Measurements from ENCODE around the gene CXCR4.
"Not testable (repeated sequence)": the region's sequence is repeated elsewhere in the genome, so short reads cannot be mapped to it uniquely, and the experiment has no call there.

Gene CXCR4

DNA sequence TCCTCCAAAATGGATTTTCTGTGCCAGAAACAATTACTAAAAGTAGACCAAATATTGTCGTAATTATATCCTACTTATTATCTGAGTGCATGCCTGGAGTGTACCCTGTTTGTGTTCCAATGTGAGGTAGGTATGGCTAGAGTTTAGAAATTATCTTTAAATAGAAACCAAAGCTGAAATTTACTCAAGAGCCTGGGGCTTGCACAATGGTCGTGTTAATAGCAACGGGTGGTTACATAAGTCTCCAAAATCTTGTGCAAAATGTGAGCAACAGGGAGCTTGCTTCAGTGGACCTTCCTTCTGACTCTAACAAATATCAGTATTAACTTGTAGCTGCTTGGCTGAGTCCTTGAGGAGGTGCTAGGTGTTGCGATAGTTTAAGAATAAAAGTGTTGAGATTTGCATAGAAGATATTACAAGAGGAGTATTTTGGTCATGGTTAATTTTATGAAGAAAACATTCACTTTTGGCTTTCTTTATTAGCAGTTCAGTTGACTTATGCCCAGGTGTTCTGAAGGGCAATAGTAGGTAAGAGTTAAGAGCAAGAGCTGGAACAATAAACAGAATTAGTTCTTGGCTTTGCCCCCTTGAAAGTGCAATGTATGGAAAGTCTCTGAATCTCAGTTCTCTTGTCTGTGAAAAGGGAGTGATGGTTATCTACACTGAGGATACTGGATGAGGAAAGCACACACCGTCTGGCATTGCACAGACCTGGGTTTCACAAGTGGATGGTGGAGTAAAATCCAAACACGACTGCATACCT, 4.6 kb downstream of the CXCR4 start:
- no peak for DNase-seq

DNA sequence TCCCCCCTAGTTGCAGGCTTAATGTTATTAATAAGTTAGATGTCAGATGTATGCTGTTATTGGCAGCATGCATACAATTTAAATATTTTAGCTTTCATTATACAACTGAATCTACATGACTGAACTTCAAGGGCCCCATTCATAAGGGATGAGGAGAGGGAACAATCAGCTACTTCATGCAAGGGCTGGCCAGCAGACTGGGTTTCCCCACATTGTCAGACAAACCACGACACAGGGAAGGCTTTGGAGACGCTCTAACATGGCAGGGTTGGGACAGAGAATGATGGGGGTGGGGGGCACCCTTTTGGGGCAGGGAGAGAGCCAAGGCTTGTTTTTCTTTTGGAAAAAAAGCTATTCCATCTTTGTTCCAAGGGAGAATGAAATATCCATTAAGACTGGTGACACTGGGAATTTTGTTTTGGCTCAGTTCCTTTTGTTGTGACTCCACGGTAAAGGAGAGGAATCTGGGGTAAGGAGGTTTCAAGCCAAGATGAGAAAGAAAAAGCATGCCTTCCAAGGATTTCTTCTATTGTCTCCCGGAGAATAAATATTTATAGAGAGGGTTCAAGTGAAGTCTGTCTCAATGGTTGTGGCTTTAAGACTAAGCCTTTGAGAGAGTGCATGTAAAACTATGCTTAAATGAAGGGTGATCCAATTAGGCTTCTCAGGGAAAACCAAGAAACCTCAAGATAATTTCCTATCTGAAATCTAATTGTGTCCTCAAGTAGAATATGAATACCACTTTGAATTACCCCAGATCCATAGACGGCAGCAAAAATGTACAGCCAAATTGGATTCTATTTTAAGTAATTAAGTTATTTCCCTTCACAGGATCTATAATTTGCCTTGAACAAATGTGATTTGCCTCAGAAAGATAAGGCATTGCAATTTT, 5.4 kb downstream of the CXCR4 start:
- no peak for DNase-seq

DNA sequence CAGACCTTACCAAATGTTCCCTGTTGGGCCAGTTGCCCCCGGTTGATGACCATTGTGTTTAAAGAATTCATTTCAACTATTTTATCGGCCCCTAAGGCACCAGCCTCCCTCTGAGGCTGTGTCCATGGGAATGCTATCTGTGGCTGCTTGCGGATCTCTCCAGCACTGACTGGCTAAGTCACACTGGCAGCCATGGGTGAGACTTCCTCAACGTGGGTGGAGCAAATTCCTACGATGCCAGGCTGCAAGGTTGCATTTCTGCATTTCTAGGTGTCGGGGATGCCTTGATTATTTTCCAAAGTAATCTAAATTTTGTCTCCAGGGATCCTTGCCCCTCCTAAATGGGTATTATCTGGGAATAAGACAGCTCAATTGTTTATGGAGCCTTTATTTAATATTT, 6.2 kb downstream of the CXCR4 start:
- no peak for DNase-seq

DNA sequence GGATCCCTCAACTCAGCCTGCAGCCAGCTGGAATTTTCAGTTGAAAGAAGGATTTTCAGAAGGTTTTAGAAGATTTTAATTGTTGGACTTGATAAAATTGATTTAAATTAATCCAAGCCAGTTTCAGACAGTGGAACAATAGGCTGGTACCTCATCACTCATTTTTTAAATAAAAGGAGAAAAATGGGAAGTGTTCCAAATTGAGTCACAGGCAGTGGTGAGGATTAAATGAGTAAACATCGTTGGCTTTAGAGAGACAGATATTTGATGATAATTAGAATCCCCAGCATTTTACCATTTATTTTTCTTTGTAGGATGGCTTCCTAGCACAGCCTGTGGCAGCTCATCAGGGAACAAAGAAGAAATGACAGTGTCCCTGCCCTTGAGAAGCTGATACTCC, 7.4 kb downstream of the CXCR4 start:
- DNase-seq, result no peak

DNA sequence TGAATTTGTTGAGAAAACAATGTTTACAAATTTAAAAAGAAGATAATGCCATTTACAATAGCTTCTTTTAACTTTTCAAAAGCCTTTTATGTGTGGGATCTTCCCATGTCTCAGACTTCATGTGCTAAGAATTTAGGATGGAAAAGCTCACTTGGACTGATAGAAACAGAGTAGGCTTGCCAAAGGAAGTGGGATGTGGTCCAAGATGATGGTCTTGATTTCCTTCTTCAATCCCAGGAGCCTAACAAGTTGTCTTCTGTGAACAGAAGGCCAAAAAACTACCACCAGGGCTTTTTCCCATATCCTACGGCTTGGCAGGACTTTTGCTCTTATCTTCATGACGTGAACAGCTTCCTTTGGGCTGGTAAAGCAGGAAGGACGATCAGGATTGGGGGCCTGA, 9.5 kb downstream of the CXCR4 start:
- no peak for DNase-seq

DNA sequence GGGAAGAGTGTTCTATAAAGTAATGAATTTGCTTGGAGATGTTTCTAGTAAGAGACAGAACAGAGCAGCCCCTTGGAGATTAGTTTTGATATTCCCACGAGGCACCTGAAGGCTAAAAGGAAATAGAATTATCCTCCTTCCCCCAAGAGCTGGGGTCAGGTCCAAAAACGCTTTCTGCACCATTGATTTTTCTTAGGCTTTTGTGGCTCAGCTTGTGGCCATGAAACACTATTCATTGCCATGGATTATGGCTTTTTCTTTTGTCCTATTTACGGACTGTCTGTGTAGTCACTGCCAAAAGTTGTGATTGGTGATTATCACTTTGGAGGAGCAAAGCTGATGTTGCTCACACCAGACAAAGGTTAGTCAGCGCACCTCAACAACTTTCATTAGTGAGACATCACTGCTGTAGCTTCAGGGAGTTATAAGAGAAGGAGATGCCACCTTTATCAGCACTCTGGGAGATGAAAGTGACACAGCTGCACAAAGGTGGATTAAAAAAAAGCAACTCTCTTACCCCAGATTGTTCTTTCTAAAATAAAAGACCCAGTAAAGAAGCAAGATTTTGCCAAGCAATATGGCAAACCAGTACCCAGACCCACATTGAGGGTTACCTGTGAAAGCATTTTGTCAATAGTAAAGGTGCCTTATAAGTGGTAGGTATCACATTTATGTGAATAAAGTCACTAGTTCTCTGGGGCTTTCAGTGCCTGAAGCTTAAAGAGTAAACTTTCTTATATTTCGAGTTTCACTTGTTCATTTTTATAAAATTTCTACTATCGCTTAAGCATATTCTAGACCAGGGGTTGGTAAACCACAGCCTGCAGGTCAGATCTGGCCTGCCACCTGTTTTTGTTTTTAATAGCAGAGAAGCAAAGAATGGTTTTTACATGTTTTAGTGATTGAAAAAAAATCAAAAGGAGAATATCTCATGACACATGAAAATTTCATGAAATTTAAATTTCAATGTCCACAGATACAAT, 10.6 kb downstream of the CXCR4 start:
- DNase-seq, result no peak

DNA sequence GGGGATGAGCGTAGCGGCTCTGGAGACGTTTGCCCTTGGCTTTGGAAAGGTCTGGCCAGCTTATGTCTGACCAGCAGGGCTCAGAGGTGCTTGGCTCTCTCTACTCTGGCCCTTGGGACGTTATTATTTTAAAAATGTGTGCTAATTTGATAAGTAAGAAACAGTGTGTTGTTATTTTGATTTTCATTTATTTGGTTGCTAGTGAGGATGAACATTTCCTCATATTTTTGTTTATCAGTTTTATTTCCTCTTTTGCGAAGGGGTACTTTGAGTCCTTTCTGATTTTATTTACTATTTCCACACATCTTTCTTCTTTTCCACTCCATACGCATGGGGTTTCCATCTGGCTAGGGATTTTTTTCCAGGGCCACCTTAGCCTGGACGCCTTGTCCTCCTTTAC, 11.4 kb downstream of the CXCR4 start:
- DNase-seq, result no peak

- no peak for DNase-seq
These were observed 13.0 kb downstream of the CXCR4 start for GRCh38 chr2:136104977-136105376.

GRCh38 chr2:136101042-136101441, 16.9 kb downstream of the CXCR4 start:
- DNase-seq, result no peak

GRCh38 chr2:136098441-136098840, 19.5 kb downstream of the CXCR4 start:
- DNase-seq, result no peak

GRCh38 chr2:136093583-136093982, 24.4 kb downstream of the CXCR4 start:
- DNase-seq, result no peak

GRCh38 chr2:136091899-136092298, 26.1 kb downstream of the CXCR4 start:
- DNase-seq, result no peak

GRCh38 chr2:136087901-136088460, 30.0 kb downstream of the CXCR4 start:
- DNase-seq, result not testable (repeated sequence)

GRCh38 chr2:136086253-136087016, 31.5 kb downstream of the CXCR4 start:
- no peak for DNase-seq

DNA sequence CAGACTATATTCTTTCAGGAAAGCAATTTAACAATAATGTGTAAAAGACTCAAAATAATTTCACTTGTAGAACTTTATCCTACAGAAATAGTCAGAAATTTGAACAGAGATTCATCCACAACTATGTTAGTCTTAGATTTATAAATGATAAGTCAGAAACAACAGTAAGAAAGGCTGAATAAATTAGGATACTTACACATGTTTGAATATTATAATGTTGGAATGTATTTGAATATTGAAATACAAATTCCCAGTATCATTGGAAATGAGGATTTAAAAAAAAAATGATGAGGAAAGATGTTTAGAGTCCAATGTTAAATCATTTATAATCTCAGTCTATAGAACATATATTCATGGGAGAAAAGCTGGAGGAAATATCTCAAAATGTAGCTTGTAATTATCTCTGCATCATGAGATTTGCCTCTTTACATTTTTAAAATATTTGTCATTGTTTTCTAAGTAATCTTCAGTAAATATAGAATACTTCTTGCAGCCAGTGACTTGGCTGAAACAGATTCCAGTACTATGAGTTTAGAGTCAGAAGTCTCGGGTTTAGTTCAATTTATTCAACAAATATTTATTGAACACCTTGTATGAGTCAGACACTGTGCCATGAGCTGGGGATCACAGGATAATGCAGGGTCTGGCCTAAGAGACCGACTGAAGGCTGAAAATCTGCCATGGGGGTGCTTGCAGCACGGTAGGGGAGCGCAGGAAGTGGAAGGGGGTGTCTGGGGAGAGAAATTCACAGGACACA, 32.3 kb downstream of the CXCR4 start:
- no peak for DNase-seq

GRCh38 chr2:136081582-136082210, 36.3 kb downstream of the CXCR4 start:
- no peak for DNase-seq

DNA sequence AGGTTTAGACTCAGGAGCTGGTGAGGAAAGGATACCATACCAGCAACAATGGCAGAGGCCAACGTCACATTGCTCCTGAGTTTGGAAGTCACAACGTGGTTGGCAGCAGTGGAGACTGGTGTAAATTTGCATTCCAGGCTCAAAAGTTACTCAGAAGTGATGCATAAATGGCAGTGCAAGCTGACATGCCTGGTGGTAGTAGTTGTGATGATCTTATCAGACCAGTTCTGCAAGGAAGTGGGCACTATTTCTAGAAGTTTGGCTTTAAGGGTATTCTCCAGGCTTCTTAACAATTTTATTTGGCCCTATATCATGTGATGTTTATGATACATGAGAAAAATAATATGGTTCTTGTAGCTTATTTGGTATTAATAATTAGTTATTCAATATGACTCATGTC, 37.8 kb downstream of the CXCR4 start:
- DNase-seq, result no peak

- no peak for DNase-seq
These were observed 40.8 kb downstream of the CXCR4 start for GRCh38 chr2:136077107-136077506.

DNA sequence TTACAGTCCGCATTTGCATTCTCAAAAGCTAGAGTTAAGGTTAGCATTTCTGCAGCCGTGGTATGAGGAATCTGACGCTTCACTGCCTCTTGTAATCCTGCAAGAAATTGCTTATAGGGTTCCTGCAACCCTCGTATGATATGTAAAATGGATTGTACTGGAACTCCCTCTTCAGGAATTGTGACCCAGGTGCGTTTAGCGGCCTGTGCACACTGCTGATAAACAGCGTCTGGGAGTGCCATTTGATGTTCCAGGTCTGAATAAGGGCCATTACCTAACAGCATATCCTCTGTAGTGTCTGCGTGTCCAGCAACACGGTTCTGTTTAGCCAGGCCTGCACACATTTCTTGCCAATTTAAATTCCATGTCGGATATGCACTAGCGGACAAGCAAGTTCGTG, 42.5 kb downstream of the CXCR4 start:
- DNase-seq, result no peak

DNA sequence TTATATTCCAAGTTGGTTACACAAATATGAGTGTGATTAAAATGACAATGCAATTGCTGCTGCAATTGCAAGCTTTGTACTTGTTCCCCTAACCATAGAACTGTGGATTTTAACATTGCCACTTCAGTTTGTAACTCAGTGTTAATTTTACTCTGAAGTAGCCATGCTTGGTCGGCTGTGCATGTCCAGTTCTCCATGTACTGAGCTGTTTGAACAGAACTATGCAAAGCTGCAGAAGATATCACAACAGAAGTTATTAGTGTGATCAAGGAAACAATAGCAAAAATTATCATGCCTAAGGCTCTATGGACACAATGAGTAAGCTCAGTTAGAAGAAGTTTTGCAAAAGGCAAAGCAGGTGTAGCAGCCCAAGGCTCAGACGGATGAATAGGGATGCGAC, 45.3 kb downstream of the CXCR4 start:
- DNase-seq, result no peak

GRCh38 chr2:136071887-136072286, 46.1 kb downstream of the CXCR4 start:
- DNase-seq, result not testable (repeated sequence)

Measured in femur (tissue), 1 donor.